Stimulated activated memory B cell treated with anti-CD40 and anti-IgM and Interleukin-4, amounts not matched to agents 10 μg/mL and 1 μg/mL and 100 μg/mL, for 72 hours (primary cell): ENCODE measurements around the gene PZP.

Source experiments
- ATAC-seq: fragments of 150-1000 bp; cut with Tn5 transposase; 2 replicates; pipeline ENCODE4 v1.10.0; 2021
- H3K27ac Mint-ChIP-seq: one replicate; pipeline ENCODE4 v1.8.0; 2022; ENCODE audit warnings: mild to moderate bottlenecking, mixed read lengths
- H3K27me3 Mint-ChIP-seq: one replicate; pipeline ENCODE4 v1.8.0; 2022; ENCODE audit warnings: mixed read lengths
- H3K36me3 Mint-ChIP-seq: one replicate; pipeline ENCODE4 v1.8.0; 2022; ENCODE audit warnings: mixed read lengths
- H3K4me1 Mint-ChIP-seq: one replicate; pipeline ENCODE4 v1.8.0; 2022; ENCODE audit warnings: mixed read lengths
- H3K4me3 Mint-ChIP-seq: one replicate; pipeline ENCODE4 v1.8.0; 2022; ENCODE audit warnings: mild to moderate bottlenecking, moderate library complexity, mixed read lengths
- H3K9me3 Mint-ChIP-seq: one replicate; pipeline ENCODE4 v1.8.0; 2022; ENCODE audit warnings: mixed read lengths

PZP gene

GRCh38 chr12:9106067-9106466, 102.1 kb downstream of the PZP start:
- H3K27ac Mint-ChIP-seq, result no peak overlapping the region
- no peaks in the 10 kb centered on the region for H3K27me3 Mint-ChIP-seq
- no peaks in the 10 kb centered on the region for H3K36me3 Mint-ChIP-seq
- H3K9me3 Mint-ChIP-seq, result no peaks in the 10 kb centered on the region
- no peak for ATAC-seq
- no peak overlapping the region for H3K4me3 Mint-ChIP-seq
- no peaks in the 10 kb centered on the region for H3K4me1 Mint-ChIP-seq

- no peak for ATAC-seq
- Mint-ChIP-seq H3K27ac (no peak overlapping the region), H3K36me3 (no peaks in the 10 kb centered on the region)
Observed at GRCh38 chr12:9104767-9105423, 103.3 kb downstream of the PZP start.

GRCh38 chr12:9104087-9104486, 104.1 kb downstream of the PZP start:
- Mint-ChIP-seq H3K4me3 (no peak overlapping the region), H3K4me1 (no peaks in the 10 kb centered on the region), H3K9me3 (no peaks in the 10 kb centered on the region), H3K27ac (no peak overlapping the region), H3K27me3 (no peaks in the 10 kb centered on the region), H3K36me3 (no peaks in the 10 kb centered on the region)
- no peak for ATAC-seq

More at GRCh38 chr12:9104767-9105423, 103.3 kb downstream of the PZP start:
- Mint-ChIP-seq H3K4me1 (no peaks in the 10 kb centered on the region), H3K27me3 (no peaks in the 10 kb centered on the region), H3K4me3 (no peak overlapping the region), H3K9me3 (no peaks in the 10 kb centered on the region)

GRCh38 chr12:9103050-9103849, 104.9 kb downstream of the PZP start:
- ATAC-seq, result no peak
- no peaks in the 10 kb centered on the region for H3K27me3 Mint-ChIP-seq
- no peak overlapping the region for H3K27ac Mint-ChIP-seq
- H3K9me3 Mint-ChIP-seq, result no peaks in the 10 kb centered on the region
- H3K4me1 Mint-ChIP-seq, result no peaks in the 10 kb centered on the region
- H3K36me3 Mint-ChIP-seq, result no peaks in the 10 kb centered on the region
- no peak overlapping the region for H3K4me3 Mint-ChIP-seq

GRCh38 chr12:9101018-9101687, 107.0 kb downstream of the PZP start:
- no peak for ATAC-seq
- no peaks in the 10 kb centered on the region for H3K9me3 Mint-ChIP-seq
- H3K27ac Mint-ChIP-seq, result no peak overlapping the region
- no peaks in the 10 kb centered on the region for H3K36me3 Mint-ChIP-seq
- H3K4me1 Mint-ChIP-seq, result no peaks in the 10 kb centered on the region
- H3K27me3 Mint-ChIP-seq, result no peaks in the 10 kb centered on the region
- no peak overlapping the region for H3K4me3 Mint-ChIP-seq

GRCh38 chr12:9099552-9100190, 108.5 kb downstream of the PZP start:
- Mint-ChIP-seq H3K27ac (no peak overlapping the region), H3K36me3 (no peaks in the 10 kb centered on the region), H3K4me1 (no peaks in the 10 kb centered on the region), H3K27me3 (no peaks in the 10 kb centered on the region), H3K9me3 (no peaks in the 10 kb centered on the region), H3K4me3 (no peak overlapping the region)
- no peak for ATAC-seq
